Right ventricle myocardium superior (tissue), 1 donor: ENCODE measurements around the gene STK32C. TPM values are rescaled to one million over a fixed set of nuclear protein-coding genes. Genes with fewer than 3 reads are reported as not detected.
"Not testable (repeated sequence)": the region's sequence is repeated elsewhere in the genome, so short reads cannot be mapped to it uniquely, and the experiment has no call there.

ENCODE experiments used
- ATAC-seq: fragments of 200-7000 bp; cut with Tn5 transposase; one replicate; pipeline ENCODE4 v1.9.1; 2020; ENCODE audit warnings: mild to moderate bottlenecking; ENCODE audit not compliant: poor library complexity
- DNase-seq: peaks from one replicate; pipeline ENCODE4 v3.0.0-alpha.2; 2020
- intact Hi-C: fragments of 100-400 bp; cut with DNase I; formaldehyde crosslinking; loops from one replicate; pipeline ENCODE4 v1.11.2; 2022
- total RNA-seq: library from RNA; stranded (reverse); fragmentation: NEBNext Ultra II Directional; extraction: Animal tissue kit (Norgen Biotek cat#: 25700); gene quantifications from one replicate; pipeline ENCODE4 v1.2.1, GENCODE V29; 2021
- donor health status: DM: no; HTN: yes; CAD: no; lungs with severe emphysema.

Gene STK32C
- total RNA-seq, 1 donor from 2014 or later: 5.9 TPM

DNA sequence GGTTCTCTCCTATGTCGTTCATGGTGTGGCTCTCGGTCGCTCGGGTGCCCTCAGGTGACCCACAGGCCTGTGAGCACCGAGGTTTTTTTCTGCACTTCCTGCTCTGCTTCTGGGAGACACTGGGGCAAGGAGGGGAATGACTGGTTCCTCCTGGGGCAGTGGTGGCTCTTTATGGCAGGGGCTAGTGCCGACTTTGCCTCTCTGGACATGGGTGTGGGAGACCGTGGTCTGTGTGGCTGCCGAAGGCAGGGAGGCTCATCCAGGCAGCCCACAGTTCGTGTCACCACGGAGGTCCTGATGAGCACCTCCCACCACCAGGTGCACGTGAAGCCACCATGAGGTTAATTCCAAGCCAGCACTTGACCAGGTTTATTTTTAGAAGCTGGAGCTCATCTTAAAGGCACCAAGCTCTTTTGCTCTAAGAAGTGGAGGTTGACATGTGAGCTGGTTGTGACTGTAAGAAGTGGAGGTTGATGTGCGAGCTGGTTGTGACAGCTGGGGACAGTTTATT is 145.7 kb downstream of the STK32C start:
- intact Hi-C loops: no loop called here
- peak; percentile 35 for DNase-seq
- ATAC-seq: peak; percentile 67

DNA sequence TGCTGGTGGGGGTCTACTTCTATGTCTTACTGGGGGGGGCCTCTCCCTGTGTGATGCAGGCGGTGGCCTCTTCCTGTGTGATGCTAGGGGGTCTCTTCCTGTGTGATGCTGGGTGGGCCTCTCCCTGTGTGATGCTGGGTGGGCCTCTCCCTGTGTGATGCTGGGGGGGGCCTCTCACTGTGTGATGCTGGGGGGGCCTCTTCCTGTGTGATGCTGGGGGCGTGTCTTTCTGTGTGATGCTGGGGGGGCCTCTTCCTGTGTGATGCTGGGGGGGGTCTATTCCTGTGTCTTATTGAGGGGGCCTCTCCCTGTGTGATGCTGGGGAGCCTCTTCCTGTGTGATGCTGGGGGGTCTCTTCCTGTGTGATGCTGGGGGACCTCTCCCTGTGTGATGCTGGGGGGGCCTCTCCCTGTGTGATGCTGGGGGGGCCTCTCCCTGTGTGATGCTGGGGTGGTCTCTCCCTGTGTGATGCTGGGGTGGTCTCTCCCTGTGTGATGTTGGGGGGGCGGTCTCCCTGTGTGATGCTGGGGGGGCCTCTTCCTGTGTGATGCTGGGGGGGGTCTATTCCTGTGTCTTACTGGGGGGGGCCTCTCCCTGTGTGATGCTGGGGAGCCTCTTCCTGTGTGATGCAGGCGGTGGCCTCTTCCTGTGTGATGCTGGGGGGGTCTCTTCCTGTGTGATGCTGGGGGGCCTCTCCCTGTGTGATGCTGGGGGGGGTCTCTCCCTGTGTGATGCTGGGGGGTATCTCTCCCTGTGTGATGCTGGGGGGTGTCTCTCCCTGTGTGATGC is 146.7 kb downstream of the STK32C start:
- ATAC-seq, DNase-seq, intact Hi-C loops: not testable (repeated sequence)

DNA sequence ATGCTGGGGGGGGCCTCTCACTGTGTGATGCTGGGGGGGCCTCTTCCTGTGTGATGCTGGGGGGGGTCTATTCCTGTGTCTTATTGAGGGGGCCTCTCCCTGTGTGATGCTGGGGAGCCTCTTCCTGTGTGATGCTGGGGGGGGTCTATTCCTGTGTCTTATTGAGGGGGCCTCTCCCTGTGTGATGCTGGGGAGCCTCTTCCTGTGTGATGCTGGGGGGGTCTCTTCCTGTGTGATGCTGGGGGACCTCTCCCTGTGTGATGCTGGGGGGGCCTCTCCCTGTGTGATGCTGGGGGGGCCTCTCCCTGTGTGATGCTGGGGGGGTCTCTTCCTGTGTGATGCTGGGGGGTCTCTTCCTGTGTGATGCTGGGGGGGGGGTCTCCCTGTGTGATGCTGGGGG is 147.5 kb downstream of the STK32C start:
- intact Hi-C loops, DNase-seq: not testable (repeated sequence)

DNA sequence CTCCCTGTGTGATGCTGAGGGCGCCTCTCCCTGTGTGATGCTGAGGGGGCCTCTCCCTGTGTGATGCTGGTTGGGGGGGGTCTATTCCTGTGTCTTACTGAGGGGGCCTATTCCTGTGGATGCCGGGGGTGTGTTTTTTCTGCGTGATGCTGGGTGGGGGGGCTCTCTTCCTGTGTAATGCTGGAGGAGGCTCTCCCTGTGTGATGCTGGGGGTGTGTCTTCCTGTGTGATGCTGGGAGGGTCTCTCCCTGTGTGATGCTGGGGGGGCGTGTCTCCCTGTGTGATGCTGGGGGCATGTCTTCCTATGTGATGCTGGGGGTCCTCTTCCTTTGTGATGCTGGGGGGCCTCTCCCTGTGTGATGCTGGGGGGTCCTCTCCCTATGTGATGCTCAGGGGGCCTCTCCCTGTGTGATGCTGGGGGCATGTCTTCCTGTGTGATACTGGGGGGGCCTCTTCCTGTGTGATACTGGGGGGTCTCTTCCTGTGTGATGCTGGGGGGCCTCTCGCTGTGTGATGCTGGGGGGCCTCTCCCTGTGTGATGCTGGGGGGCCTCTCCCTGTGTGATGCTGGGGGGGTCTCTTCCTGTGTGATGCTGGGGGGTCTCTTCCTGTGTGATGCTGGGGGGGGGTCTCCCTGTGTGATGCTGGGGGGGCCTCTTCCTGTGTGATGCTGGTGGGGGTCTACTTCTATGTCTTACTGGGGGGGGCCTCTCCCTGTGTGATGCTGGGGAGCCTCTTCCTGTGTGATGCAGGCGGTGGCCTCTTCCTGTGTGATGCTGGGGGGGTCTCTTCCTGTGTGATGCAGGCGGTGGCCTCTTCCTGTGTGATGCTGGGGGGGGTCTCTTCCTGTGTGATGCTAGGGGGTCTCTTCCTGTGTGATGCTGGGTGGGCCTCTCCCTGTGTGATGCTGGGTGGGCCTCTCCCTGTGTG is 148.2 kb downstream of the STK32C start:
- peak; percentile 10 for DNase-seq
- ATAC-seq, intact Hi-C loops: not testable (repeated sequence)

More for the DNA sequence above, 147.5 kb downstream of the STK32C start:
- not testable (repeated sequence) for ATAC-seq

DNA sequence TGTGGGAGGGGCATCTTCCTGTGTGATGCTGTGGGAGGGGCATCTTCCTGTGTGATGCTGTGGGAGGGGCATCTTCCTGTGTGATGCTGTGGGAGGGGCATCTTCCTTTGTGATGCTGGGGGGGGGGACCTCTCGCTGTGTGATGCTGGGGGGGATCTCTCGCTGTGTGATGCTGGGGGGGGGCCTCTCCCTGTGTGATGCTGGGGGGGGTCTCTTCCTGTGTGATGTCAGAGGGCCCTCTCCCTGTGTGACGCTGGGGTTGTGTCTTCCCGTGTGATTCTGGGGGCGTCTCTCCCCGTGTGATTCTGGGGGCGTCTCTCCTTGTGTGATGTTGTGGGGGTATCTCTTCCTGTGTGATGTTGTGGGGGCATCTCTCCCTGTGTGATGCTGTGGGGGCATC is 148.9 kb downstream of the STK32C start:
- intact Hi-C loops: no loop called here
- ATAC-seq: no peak
- no peak for DNase-seq

DNA sequence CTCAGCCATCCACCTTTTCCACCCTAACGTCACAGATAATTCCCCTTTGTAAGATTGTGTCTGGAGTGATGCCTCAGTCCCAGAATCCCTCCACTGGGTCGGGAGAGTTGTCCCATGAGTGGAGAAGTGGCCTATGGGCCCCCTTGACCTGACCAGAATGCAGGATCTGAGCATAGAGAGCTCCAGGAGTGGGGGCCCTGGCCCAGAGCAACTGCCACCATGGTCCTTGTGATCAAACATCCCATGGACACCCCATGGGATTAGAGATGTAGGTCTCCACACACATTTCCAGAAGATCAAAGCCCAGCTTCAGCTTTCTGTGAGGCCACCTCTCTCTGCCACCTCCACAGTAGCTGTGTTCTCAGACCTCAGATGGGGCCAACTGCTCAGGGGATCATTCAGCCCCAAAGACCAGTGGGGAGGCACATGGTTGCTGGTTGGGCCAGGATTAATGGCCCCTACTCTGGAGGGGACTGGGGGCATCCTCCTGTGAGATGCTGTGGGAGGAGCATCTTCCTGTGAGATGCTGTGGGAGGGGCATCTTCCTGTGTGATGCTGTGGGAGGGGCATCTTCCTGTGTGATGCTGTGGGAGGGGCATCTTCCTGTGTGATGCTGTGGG is 149.5 kb downstream of the STK32C start:
- intact Hi-C loops: no loop called here
- ATAC-seq (no peak), DNase-seq (no peak)

Other genes starting within 250 kb of the STK32C start
- gene JAKMIP3, start 242.0 kb downstream of the STK32C start, total RNA-seq: 1.5 TPM
- 31.7 TPM for gene DPYSL4, start 121.0 kb downstream of the STK32C start, total RNA-seq
- 3.9 TPM for gene LRRC27, start 24.2 kb upstream of the STK32C start, total RNA-seq
- 23.0 TPM for gene PWWP2B, start 89.2 kb upstream of the STK32C start, total RNA-seq
- 99.1 TPM for gene INPP5A, start 229.8 kb upstream of the STK32C start, total RNA-seq